Neural progenitor cell (in vitro differentiated cells): Measurements from ENCODE around the gene MYBPH.

Experiments used
- EZH2 ChIP-seq: fragments of 200-600 bp; sonication (generic); IDR thresholded peaks from 2 replicates; pipeline ENCODE4 v1.6.1; 2017; ENCODE audit warnings: antibody characterized with exemption, mild to moderate bottlenecking, moderate library complexity
- TF ChIP-seq, protein P1 (sequence below): fragments of 200-600 bp; sonication (generic); IDR thresholded peaks from 2 replicates; pipeline ENCODE4 v1.5.1; 2017; ENCODE audit warnings: antibody characterized with exemption, mild to moderate bottlenecking

DNA sequence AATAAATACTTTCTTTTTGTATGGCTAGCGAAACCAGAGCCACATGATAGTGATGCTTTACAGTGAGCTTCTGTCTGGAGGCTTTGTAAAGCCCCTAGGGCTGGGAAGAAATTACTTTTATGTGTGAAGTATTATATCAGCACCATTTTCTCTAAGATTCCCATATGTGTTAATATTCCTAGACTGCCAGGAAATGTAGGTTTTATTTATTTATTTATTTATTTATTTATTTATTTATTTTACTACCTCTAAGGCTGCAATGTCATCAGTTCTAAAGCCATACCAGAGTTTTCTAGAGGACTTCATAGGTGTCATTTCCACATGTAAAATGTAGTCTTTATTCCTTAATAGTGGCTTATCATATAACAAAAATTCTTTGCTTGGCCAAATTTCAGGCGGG, 15.3 kb upstream of the MYBPH start:
- TF ChIP-seq, protein P1, sequence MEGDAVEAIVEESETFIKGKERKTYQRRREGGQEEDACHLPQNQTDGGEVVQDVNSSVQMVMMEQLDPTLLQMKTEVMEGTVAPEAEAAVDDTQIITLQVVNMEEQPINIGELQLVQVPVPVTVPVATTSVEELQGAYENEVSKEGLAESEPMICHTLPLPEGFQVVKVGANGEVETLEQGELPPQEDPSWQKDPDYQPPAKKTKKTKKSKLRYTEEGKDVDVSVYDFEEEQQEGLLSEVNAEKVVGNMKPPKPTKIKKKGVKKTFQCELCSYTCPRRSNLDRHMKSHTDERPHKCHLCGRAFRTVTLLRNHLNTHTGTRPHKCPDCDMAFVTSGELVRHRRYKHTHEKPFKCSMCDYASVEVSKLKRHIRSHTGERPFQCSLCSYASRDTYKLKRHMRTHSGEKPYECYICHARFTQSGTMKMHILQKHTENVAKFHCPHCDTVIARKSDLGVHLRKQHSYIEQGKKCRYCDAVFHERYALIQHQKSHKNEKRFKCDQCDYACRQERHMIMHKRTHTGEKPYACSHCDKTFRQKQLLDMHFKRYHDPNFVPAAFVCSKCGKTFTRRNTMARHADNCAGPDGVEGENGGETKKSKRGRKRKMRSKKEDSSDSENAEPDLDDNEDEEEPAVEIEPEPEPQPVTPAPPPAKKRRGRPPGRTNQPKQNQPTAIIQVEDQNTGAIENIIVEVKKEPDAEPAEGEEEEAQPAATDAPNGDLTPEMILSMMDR: no peak
- no peak for TF ChIP-seq EZH2
